SK-N-SH (cell line): ENCODE results near the gene CNTNAP2. TPM values are rescaled to one million over a fixed set of nuclear protein-coding genes. Genes with fewer than 3 reads are reported as not detected.

ENCODE experiments used
- CTCF ChIA-PET: fragments of 300-600, 350-600 bp; formaldehyde crosslinking; extraction: SDS; loops from one replicate; lab custom pipeline; 2021; lab: Yijun Ruan, JAX
- POLR2A ChIA-PET: fragments of 350-600 bp; sonication (Branson Sonifier 250); formaldehyde crosslinking; extraction: SDS; loops from one replicate; lab custom pipeline; 2020; ENCODE audit warnings: antibody characterized with exemption, inconsistent platforms; lab: Yijun Ruan, JAX
- DNase-seq: peaks from one replicate; pipeline ENCODE4 v3.0.0; 2012
- H2AFZ ChIP-seq: fragments of 200-600 bp; sonication (generic); 2 replicates; pipeline ENCODE4 v1.8.1; 2016; ENCODE audit warnings: antibody characterized with exemption, mild to moderate bottlenecking, low read depth
- H3F3A ChIP-seq: fragments of 200-600 bp; sonication (generic); replicated peaks from 2 replicates; pipeline ENCODE3; 2016; ENCODE audit warnings: antibody characterized with exemption, mild to moderate bottlenecking; ENCODE audit not compliant: insufficient read depth
- H3K27ac ChIP-seq, 2 experiments: fragments of 200-500 bp in 1 of 2; fragments of 200-600 bp in 1 of 2; sonication (Bioruptor generic) in 1 of 2; sonication (generic), shearing (Covaris generic) in 1 of 2; 2 replicates each; pipeline versions ENCODE4 v1.5.1 to v1.6.1; 2014 to 2016; ENCODE audit warnings: low read depth in 2 of 2, inconsistent platforms in 1 of 2, low read length in 1 of 2, mild to moderate bottlenecking in 1 of 2, mixed read lengths in 1 of 2
- H3K27me3 ChIP-seq: fragments of 200-600 bp; sonication (generic), shearing (Covaris generic); 2 replicates; pipeline ENCODE4 v1.6.1; 2016; ENCODE audit warnings: mixed run types; ENCODE audit not compliant: insufficient read depth
- H3K36me3 ChIP-seq, 2 experiments: fragments of 200-500 bp in 1 of 2; fragments of 200-600 bp in 1 of 2; sonication (Bioruptor generic) in 1 of 2; sonication (generic) in 1 of 2; replicated peaks in 1 of 2; 2 replicates each; pipeline versions ENCODE3 to v1.5.1; 2014 to 2016; ENCODE audit warnings: low read length in 1 of 2, mild to moderate bottlenecking in 1 of 2; ENCODE audit not compliant: insufficient read depth in 2 of 2, control insufficient read depth in 1 of 2
- H3K4me1 ChIP-seq, 2 experiments: fragments of 200-500 bp in 1 of 2; fragments of 200-600 bp in 1 of 2; sonication (Bioruptor generic) in 1 of 2; sonication (generic), shearing (Covaris generic) in 1 of 2; 2 replicates each; pipeline versions ENCODE4 v1.5.1 to v1.6.1; 2014 to 2016; ENCODE audit warnings: low read depth in 1 of 2, low read length in 1 of 2, mixed run types in 1 of 2; ENCODE audit not compliant: insufficient read depth in 2 of 2, control insufficient read depth in 1 of 2
- H3K4me2 ChIP-seq: fragments of 200-600 bp; sonication (generic), shearing (Covaris generic); 2 replicates; pipeline ENCODE4 v1.6.1; 2017; ENCODE audit warnings: mixed run types
- H3K4me3 ChIP-seq, 2 experiments: fragments of 200-500 bp in 1 of 2; fragments of 200-600 bp in 1 of 2; sonication (Bioruptor generic) in 1 of 2; sonication (generic), shearing (Covaris generic) in 1 of 2; 2 replicates each; pipeline versions ENCODE4 v1.5.1 to v1.8.1; 2014 to 2016; ENCODE audit warnings: low read depth in 2 of 2, inconsistent platforms in 1 of 2, low read length in 1 of 2, mild to moderate bottlenecking in 1 of 2, mixed read lengths in 1 of 2, moderate library complexity in 1 of 2
- H3K79me2 ChIP-seq: fragments of 200-600 bp; sonication (generic); 2 replicates; pipeline ENCODE4 v1.8.1; 2017; ENCODE audit warnings: mild to moderate bottlenecking; ENCODE audit not compliant: insufficient read depth
- H3K9ac ChIP-seq: fragments of 200-600 bp; sonication (generic); 2 replicates; pipeline ENCODE4 v1.6.1; 2017; ENCODE audit warnings: mixed run types
- H3K9me2 ChIP-seq: fragments of 200-600 bp; sonication (generic); 2 replicates; pipeline ENCODE4 v1.6.1; 2017; ENCODE audit warnings: mixed run types
- H3K9me3 ChIP-seq: fragments of 200-600 bp; sonication (generic); 2 replicates; pipeline ENCODE4 v1.6.1; 2017; ENCODE audit warnings: mixed run types, mild to moderate bottlenecking, moderate library complexity
- H4K20me1 ChIP-seq: fragments of 200-600 bp; sonication (generic); 2 replicates; pipeline ENCODE4 v1.6.1; 2017; ENCODE audit warnings: mild to moderate bottlenecking, mixed run types; ENCODE audit not compliant: insufficient read depth
- ELF1 ChIP-seq: IDR thresholded peaks from 2 replicates; pipeline ENCODE4 v1.4.0; 2012
- EP300 ChIP-seq, 2 experiments: IDR thresholded peaks; 2 replicates each; pipeline versions ENCODE4 v1.4.0 to v1.6.1; 2012; ENCODE audit warnings: borderline replicate concordance in 1 of 2, low read depth in 1 of 2, low read length in 1 of 2
- FOXJ3 ChIP-seq: sonication (generic); formaldehyde crosslinking; IDR thresholded peaks from 2 replicates; pipeline ENCODE4 v1.5.1; 2020; ENCODE audit warnings: mild to moderate bottlenecking, missing genetic modification reagents
- GABPA ChIP-seq: IDR thresholded peaks from 2 replicates; pipeline ENCODE4 v1.4.0; 2012; ENCODE audit warnings: low read depth, mild to moderate bottlenecking
- MEF2A ChIP-seq: IDR thresholded peaks from 2 replicates; pipeline ENCODE4 v1.4.0; 2012; ENCODE audit warnings: low read depth, borderline replicate concordance
- MXI1 ChIP-seq: IDR thresholded peaks from 2 replicates; pipeline ENCODE4 v1.6.1; 2012; ENCODE audit warnings: mild to moderate bottlenecking, low read depth, low read length, improper control_type of control experiment
- NFIC ChIP-seq: IDR thresholded peaks from 2 replicates; pipeline ENCODE4 v1.4.0; 2012; ENCODE audit warnings: borderline replicate concordance
- NRF1 ChIP-seq: IDR thresholded peaks from 2 replicates; pipeline ENCODE4 v1.6.1; 2012; ENCODE audit warnings: low read depth, mild to moderate bottlenecking, low read length
- POLR2AphosphoS5 ChIP-seq: IDR thresholded peaks from 2 replicates; pipeline ENCODE4 v1.6.1; 2012; ENCODE audit warnings: low read depth, low read length
- RFX5 ChIP-seq: IDR thresholded peaks from 2 replicates; pipeline ENCODE4 v1.6.1; 2012; ENCODE audit warnings: mild to moderate bottlenecking, improper control_type of control experiment, low read length
- RXRA ChIP-seq: IDR thresholded peaks from 2 replicates; pipeline ENCODE4 v1.4.0; 2012; ENCODE audit warnings: low read depth, mild to moderate bottlenecking, borderline replicate concordance
- TAF1 ChIP-seq: IDR thresholded peaks from 2 replicates; pipeline ENCODE4 v1.6.1; 2012; ENCODE audit warnings: low read depth, mild to moderate bottlenecking, low read length, moderate library complexity, borderline replicate concordance
- TCF12 ChIP-seq: IDR thresholded peaks from 2 replicates; pipeline ENCODE4 v1.4.0; 2012
- TEAD4 ChIP-seq: IDR thresholded peaks from 2 replicates; pipeline ENCODE4 v1.4.0; 2012; ENCODE audit warnings: mild to moderate bottlenecking, borderline replicate concordance; ENCODE audit not compliant: insufficient read depth
- WGBS: methylation state at CpG from one replicate; pipeline ENCODE4 v1.1.6; 2017; ENCODE audit warnings: low lambda C conversion rate; 5-methylcytosine and 5-hydroxymethylcytosine counted together
- polyA plus RNA-seq, 3 experiments: library from polyadenylated mRNA; depleted of rRNA; stranded (reverse); fragments of >200 nt; gene quantifications; 2 replicates each; pipeline ENCODE4 v1.2.3, GENCODE V29; 2012
- TF ChIP-seq, protein P1 (sequence below): IDR thresholded peaks from 2 replicates; pipeline ENCODE4 v1.6.1; 2012; ENCODE audit warnings: mild to moderate bottlenecking, low read depth, low read length, moderate library complexity
- TF ChIP-seq, protein P2 (sequence below): fragments of 150-350 bp; IDR thresholded peaks from 2 replicates; pipeline ENCODE4 v1.6.1; 2017; ENCODE audit warnings: antibody characterized with exemption, low read length, low read depth, borderline replicate concordance
- TF ChIP-seq, protein P3 (sequence below): IDR thresholded peaks from 2 replicates; pipeline ENCODE4 v1.4.0; 2012; ENCODE audit warnings: low read depth, borderline replicate concordance
- TF ChIP-seq, protein P4 (sequence below): IDR thresholded peaks from 2 replicates; pipeline ENCODE4 v1.4.0; 2012; ENCODE audit warnings: low read depth, borderline replicate concordance

The CNTNAP2 gene
- polyA plus RNA-seq, 1 of the 3 experiments (the other 2 are of a cell fraction) = 3.4 TPM

DNA sequence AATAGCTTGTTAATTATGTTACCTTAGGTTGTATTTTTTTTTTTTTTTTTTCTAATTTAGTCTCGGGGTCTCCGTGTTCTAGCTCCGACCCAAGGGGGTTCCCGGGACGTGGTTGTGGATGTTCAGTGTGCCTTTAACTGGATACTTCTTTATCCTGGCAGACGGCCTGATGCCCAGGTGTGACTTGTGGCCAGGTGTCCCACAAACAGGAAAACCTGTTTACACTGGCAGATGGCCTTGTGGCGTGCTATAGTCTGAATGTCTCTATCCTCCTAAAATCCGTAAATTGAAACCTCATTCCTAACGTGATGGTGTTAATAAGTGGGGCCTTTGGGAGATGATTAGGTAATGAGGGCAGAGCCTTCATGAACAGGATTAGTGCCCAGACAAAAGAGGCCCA, 1927.6 kb downstream of the CNTNAP2 start (continued):
- no peak for TF ChIP-seq FOXJ3 (CRISPR knock-in tag)
- no peak for TF ChIP-seq TEAD4
- no peak for TF ChIP-seq NFIC
- TF ChIP-seq GABPA = no peak
- TF ChIP-seq TCF12 = no peak
- TF ChIP-seq RXRA = no peak
- TF ChIP-seq EP300 (IDR thresholded peaks at IDR 0.05; ENCODE audit: borderline replicate concordance in 1 of 2, low read depth in 1 of 2, low read length in 1 of 2) = no peak

DNA sequence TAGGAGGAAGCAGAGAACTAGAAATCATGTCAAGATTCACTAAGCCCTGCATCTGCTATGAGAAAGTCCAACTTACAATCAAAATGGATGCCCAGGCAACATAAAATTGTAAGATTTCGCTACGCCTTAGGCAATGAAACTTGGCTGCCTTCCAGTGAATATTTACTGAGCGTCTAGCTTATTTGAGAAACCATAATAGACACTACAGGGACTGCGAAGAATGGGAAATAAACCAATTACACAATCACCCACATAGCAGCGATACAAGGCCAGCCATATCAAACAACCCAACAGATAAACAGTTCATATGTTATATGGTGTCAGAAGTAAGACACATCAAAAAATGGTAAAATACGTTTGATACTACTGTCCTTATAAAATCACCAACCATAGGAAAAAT, 1928.9 kb downstream of the CNTNAP2 start:
- H3K9me2 ChIP-seq = no peaks in the 10 kb centered on the region
- 69% methylated on average over 6 of the region's 6 CpGs for WGBS
- no peak for TF ChIP-seq POLR2AphosphoS5
- TF ChIP-seq FOXJ3 (CRISPR knock-in tag) = no peak
- TF ChIP-seq TAF1 = no peak
- no peak for TF ChIP-seq MXI1
- no peak for TF ChIP-seq NRF1
- TF ChIP-seq MEF2A = no peak
- TF ChIP-seq, protein P1, sequence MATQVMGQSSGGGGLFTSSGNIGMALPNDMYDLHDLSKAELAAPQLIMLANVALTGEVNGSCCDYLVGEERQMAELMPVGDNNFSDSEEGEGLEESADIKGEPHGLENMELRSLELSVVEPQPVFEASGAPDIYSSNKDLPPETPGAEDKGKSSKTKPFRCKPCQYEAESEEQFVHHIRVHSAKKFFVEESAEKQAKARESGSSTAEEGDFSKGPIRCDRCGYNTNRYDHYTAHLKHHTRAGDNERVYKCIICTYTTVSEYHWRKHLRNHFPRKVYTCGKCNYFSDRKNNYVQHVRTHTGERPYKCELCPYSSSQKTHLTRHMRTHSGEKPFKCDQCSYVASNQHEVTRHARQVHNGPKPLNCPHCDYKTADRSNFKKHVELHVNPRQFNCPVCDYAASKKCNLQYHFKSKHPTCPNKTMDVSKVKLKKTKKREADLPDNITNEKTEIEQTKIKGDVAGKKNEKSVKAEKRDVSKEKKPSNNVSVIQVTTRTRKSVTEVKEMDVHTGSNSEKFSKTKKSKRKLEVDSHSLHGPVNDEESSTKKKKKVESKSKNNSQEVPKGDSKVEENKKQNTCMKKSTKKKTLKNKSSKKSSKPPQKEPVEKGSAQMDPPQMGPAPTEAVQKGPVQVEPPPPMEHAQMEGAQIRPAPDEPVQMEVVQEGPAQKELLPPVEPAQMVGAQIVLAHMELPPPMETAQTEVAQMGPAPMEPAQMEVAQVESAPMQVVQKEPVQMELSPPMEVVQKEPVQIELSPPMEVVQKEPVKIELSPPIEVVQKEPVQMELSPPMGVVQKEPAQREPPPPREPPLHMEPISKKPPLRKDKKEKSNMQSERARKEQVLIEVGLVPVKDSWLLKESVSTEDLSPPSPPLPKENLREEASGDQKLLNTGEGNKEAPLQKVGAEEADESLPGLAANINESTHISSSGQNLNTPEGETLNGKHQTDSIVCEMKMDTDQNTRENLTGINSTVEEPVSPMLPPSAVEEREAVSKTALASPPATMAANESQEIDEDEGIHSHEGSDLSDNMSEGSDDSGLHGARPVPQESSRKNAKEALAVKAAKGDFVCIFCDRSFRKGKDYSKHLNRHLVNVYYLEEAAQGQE = no peak
- TF ChIP-seq GABPA = no peak
- TF ChIP-seq TEAD4 = no peak
- TF ChIP-seq, protein P2, sequence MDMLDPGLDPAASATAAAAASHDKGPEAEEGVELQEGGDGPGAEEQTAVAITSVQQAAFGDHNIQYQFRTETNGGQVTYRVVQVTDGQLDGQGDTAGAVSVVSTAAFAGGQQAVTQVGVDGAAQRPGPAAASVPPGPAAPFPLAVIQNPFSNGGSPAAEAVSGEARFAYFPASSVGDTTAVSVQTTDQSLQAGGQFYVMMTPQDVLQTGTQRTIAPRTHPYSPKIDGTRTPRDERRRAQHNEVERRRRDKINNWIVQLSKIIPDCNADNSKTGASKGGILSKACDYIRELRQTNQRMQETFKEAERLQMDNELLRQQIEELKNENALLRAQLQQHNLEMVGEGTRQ = no peak
- TF ChIP-seq, protein P3, sequence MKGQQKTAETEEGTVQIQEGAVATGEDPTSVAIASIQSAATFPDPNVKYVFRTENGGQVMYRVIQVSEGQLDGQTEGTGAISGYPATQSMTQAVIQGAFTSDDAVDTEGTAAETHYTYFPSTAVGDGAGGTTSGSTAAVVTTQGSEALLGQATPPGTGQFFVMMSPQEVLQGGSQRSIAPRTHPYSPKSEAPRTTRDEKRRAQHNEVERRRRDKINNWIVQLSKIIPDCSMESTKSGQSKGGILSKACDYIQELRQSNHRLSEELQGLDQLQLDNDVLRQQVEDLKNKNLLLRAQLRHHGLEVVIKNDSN = no peak
- TF ChIP-seq, protein P4, sequence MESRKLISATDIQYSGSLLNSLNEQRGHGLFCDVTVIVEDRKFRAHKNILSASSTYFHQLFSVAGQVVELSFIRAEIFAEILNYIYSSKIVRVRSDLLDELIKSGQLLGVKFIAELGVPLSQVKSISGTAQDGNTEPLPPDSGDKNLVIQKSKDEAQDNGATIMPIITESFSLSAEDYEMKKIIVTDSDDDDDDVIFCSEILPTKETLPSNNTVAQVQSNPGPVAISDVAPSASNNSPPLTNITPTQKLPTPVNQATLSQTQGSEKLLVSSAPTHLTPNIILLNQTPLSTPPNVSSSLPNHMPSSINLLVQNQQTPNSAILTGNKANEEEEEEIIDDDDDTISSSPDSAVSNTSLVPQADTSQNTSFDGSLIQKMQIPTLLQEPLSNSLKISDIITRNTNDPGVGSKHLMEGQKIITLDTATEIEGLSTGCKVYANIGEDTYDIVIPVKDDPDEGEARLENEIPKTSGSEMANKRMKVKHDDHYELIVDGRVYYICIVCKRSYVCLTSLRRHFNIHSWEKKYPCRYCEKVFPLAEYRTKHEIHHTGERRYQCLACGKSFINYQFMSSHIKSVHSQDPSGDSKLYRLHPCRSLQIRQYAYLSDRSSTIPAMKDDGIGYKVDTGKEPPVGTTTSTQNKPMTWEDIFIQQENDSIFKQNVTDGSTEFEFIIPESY = no peak
- no peak for TF ChIP-seq ELF1
- no peak for TF ChIP-seq RFX5
- TF ChIP-seq, all 33 proteins: peak for 0
- H3K9me3 ChIP-seq = no peaks in the 10 kb centered on the region
- no peaks in the 10 kb centered on the region for H3K4me1 ChIP-seq
- no peak overlapping the region for H2AFZ ChIP-seq
- H3K79me2 ChIP-seq = no peaks in the 10 kb centered on the region
- H3K36me3 ChIP-seq = no peaks in the 10 kb centered on the region
- H4K20me1 ChIP-seq = no peaks in the 10 kb centered on the region
- H3K27ac ChIP-seq = no peak overlapping the region
- no peak overlapping the region for H3K9ac ChIP-seq
- CTCF ChIA-PET = no interaction called here
- H3F3A ChIP-seq = no peaks in the 10 kb centered on the region
- no peaks in the 10 kb centered on the region for H3K27me3 ChIP-seq
- no peak overlapping the region for H3K4me2 ChIP-seq
- POLR2A ChIA-PET = no interaction called here
- DNase-seq = no peak
- no peak overlapping the region for H3K4me3 ChIP-seq
